MM.1S (cell line): ENCODE measurements around the gene PRKG1.

Experiments used
- DNase-seq: peaks from one replicate; pipeline ENCODE4 v3.0.0-alpha.2; 2015
- H2AFZ ChIP-seq: fragments of 300-600 bp; sonication (generic); 2 replicates; pipeline ENCODE4 v1.6.0; 2016; ENCODE audit warnings: antibody characterized with exemption, low read length
- H3F3A ChIP-seq: fragments of 300-600 bp; sonication (generic); 2 replicates; pipeline ENCODE4 v1.6.1; 2016; ENCODE audit warnings: mild to moderate bottlenecking, antibody characterized with exemption, low read length, moderate library complexity, mixed read lengths; ENCODE audit not compliant: insufficient read depth
- H3K27ac ChIP-seq: fragments of 300-600 bp; sonication (generic); 2 replicates; pipeline ENCODE4 v1.5.1; 2016; ENCODE audit warnings: mild to moderate bottlenecking, low read length
- H3K27me3 ChIP-seq: fragments of 300-600 bp; sonication (generic); replicated peaks from 2 replicates; pipeline ENCODE4 v1.6.0; 2016; ENCODE audit warnings: low read length; ENCODE audit not compliant: insufficient read depth
- H3K36me3 ChIP-seq: fragments of 300-600 bp; sonication (generic); replicated peaks from 2 replicates; pipeline ENCODE4 v1.6.1; 2016; ENCODE audit warnings: mild to moderate bottlenecking, low read length, mixed read lengths; ENCODE audit not compliant: insufficient read depth
- H3K4me1 ChIP-seq: fragments of 300-600 bp; sonication (generic); 2 replicates; pipeline ENCODE4 v1.6.1; 2016; ENCODE audit warnings: low read length, mixed read lengths
- H3K4me2 ChIP-seq: fragments of 300-600 bp; sonication (generic); 2 replicates; pipeline ENCODE4 v1.6.0; 2016; ENCODE audit warnings: low read depth, low read length
- H3K4me3 ChIP-seq: fragments of 300-600 bp; sonication (generic); 2 replicates; pipeline ENCODE4 v1.5.1; 2016; ENCODE audit warnings: low read length, mixed read lengths
- H3K79me2 ChIP-seq: fragments of 300-600 bp; sonication (generic); 2 replicates; pipeline ENCODE4 v1.6.1; 2016; ENCODE audit warnings: mixed run types, low read length, mixed read lengths
- H3K9ac ChIP-seq: fragments of 300-600 bp; sonication (generic); 2 replicates; pipeline ENCODE4 v1.6.1; 2016; ENCODE audit warnings: low read length, mixed read lengths
- H3K9me2 ChIP-seq: fragments of 300-600 bp; sonication (generic); replicated peaks from 2 replicates; pipeline ENCODE4 v1.6.1; 2016; ENCODE audit warnings: mild to moderate bottlenecking, low read length, mixed read lengths; ENCODE audit not compliant: insufficient read depth
- H3K9me3 ChIP-seq: fragments of 300-600 bp; sonication (generic); replicated peaks from 2 replicates; pipeline ENCODE4 v1.6.1; 2016; ENCODE audit warnings: mild to moderate bottlenecking, low read length, mixed read lengths; ENCODE audit not compliant: insufficient read depth
- H4K20me1 ChIP-seq: fragments of 300-600 bp; sonication (generic); 2 replicates; pipeline ENCODE4 v1.6.1; 2016; ENCODE audit warnings: mild to moderate bottlenecking, low read length, moderate library complexity, mixed read lengths; ENCODE audit not compliant: insufficient read depth
- EZH2 ChIP-seq: fragments of 300-600 bp; sonication (generic); optimal IDR thresholded peaks from 2 replicates; pipeline ENCODE3; 2017; ENCODE audit warnings: low read depth, mild to moderate bottlenecking, antibody characterized with exemption, low read length, mixed read lengths
- EZH2phosphoT487 ChIP-seq: fragments of 300-600 bp; sonication (generic); IDR thresholded peaks from 2 replicates; pipeline ENCODE4 v1.6.1; 2018; ENCODE audit warnings: antibody characterized with exemption, low read length
- TF ChIP-seq, protein P1 (sequence below): fragments of 300-600 bp; sonication (generic); IDR thresholded peaks from 2 replicates; pipeline ENCODE4 v1.5.1; 2016; ENCODE audit warnings: antibody characterized with exemption, low read length, mixed read lengths

Gene PRKG1

DNA sequence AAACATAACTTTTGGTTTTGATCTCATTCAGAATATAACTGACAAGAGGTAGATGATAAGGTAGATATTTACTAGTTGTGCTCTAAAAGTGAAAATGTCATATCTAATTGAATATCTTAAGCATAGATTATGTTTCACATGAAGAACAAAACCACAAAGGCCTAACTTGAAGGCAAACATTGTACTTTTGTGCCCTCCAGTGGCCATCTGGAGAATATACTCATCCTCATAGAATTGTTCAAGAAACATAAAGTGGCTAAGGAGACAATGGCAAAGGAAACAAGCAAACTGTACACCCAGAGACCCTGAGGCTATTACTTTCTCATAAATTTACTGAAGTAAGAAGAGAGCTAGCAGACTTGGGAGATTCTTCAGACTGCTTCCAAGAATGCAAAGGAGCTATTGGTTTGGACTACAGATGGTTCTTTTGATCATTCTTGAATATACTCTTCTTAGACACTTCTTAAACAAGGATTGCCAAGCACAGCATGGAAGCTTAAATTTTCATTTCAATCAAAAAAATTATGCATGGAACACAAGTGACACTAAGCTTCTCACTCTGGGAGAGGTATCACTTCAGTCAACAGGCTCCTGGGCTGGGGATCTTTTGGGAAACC lies 1141.6 kb downstream of the PRKG1 start:
- Histone ChIP-seq H3K4me2 (no peak overlapping the region), H4K20me1 (no peaks in the 10 kb centered on the region; the same call in 1 of the 2 replicates), H3K27ac (no peak overlapping the region), H3K9ac (no peak overlapping the region), H3K4me1 (peaks cover 18% of the 10 kb centered on the region), H3K9me2 (no peaks in the 10 kb centered on the region), H3K27me3 (no peaks in the 10 kb centered on the region), H3K9me3 (no peaks in the 10 kb centered on the region), H3K4me3 (no peak overlapping the region), H3K36me3 (no peaks in the 10 kb centered on the region), H2AFZ (no peak overlapping the region), H3F3A (0 out of 2 replicates have a peak, but pooled peaks cover 8% of the 10 kb centered on the region), H3K79me2 (no peaks in the 10 kb centered on the region)
- TF ChIP-seq EZH2phosphoT487 (no peak), EZH2 (no peak)
- TF ChIP-seq, protein P1, sequence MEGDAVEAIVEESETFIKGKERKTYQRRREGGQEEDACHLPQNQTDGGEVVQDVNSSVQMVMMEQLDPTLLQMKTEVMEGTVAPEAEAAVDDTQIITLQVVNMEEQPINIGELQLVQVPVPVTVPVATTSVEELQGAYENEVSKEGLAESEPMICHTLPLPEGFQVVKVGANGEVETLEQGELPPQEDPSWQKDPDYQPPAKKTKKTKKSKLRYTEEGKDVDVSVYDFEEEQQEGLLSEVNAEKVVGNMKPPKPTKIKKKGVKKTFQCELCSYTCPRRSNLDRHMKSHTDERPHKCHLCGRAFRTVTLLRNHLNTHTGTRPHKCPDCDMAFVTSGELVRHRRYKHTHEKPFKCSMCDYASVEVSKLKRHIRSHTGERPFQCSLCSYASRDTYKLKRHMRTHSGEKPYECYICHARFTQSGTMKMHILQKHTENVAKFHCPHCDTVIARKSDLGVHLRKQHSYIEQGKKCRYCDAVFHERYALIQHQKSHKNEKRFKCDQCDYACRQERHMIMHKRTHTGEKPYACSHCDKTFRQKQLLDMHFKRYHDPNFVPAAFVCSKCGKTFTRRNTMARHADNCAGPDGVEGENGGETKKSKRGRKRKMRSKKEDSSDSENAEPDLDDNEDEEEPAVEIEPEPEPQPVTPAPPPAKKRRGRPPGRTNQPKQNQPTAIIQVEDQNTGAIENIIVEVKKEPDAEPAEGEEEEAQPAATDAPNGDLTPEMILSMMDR: peak; percentile 73
- DNase-seq: peak; percentile 74

DNA sequence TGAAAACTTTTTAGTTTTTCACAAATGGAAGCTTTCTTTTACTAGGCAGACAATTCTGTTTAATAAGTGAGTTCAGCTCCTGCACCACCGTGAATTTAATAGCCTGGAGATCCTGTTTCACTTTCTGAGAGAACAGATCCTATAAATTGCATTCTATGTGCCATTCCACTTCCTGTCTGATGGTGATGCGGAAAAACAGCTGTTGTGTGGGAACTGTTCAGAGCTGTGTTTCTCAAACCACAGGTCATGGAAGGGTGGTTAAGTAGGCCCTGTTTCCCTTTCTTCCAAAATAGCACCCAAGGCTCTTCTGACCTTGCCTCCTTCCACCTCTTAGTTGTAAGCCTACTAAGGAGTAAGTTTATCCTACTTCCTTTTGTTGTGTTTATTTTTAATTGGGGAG lies 1142.6 kb downstream of the PRKG1 start:
- Histone ChIP-seq H3K27me3 (no peaks in the 10 kb centered on the region), H3K4me3 (no peak overlapping the region), H3K9ac (no peak overlapping the region), H3K9me3 (no peaks in the 10 kb centered on the region), H3K36me3 (no peaks in the 10 kb centered on the region), H3K9me2 (no peaks in the 10 kb centered on the region), H3K4me1 (peaks cover 22% of the 10 kb centered on the region), H3F3A (0 out of 2 replicates have a peak, but pooled peaks cover 8% of the 10 kb centered on the region), H3K4me2 (peak overlapping the region; percentile 67), H3K79me2 (no peaks in the 10 kb centered on the region), H2AFZ (peak overlapping the region; percentile 25; the same call in 1 of the 2 replicates), H3K27ac (peak overlapping the region; percentile 1; the same call in 1 of the 2 replicates), H4K20me1 (no peaks in the 10 kb centered on the region; the same call in 1 of the 2 replicates)
- TF ChIP-seq, protein P1: no peak
- no peak for TF ChIP-seq EZH2
- TF ChIP-seq EZH2phosphoT487: no peak
- DNase-seq: peak; percentile 15

DNA sequence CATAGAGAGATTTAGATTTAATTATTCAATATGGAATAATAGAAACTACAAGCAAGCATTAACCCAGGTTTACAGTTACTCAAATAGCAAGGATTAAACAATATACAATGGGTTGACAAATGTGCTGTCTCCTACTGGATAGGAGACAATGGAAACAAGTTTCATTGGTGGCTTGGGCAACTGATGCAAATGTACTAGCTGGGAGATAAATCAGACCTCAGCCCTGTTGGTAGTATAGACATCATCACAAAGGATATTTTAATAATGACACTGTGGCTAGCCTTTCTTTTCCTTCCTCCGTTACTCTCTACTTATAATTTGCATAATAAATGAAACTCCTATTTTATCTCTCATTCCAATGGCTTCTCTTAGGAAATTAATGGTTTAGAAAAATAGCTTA lies 1143.2 kb downstream of the PRKG1 start:
- no peaks in the 10 kb centered on the region; the same call in 1 of the 2 replicates for H4K20me1 ChIP-seq
- no peak overlapping the region for H2AFZ ChIP-seq
- no peak overlapping the region for H3K4me3 ChIP-seq
- no peak overlapping the region for H3K4me2 ChIP-seq
- no peaks in the 10 kb centered on the region for H3K79me2 ChIP-seq
- no peak overlapping the region for H3K27ac ChIP-seq
- 0 out of 2 replicates have a peak, but pooled peaks cover 8% of the 10 kb centered on the region for H3F3A ChIP-seq
- no peak for DNase-seq
- no peaks in the 10 kb centered on the region for H3K36me3 ChIP-seq
- TF ChIP-seq, protein P1: no peak
- no peak for TF ChIP-seq EZH2
- no peak for TF ChIP-seq EZH2phosphoT487
- H3K4me1 ChIP-seq: peaks cover 22% of the 10 kb centered on the region
- H3K27me3 ChIP-seq: no peaks in the 10 kb centered on the region
- H3K9me2 ChIP-seq: no peaks in the 10 kb centered on the region
- no peak overlapping the region for H3K9ac ChIP-seq
- H3K9me3 ChIP-seq: no peaks in the 10 kb centered on the region
